Small intestine (tissue), 16 donors: ENCODE measurements around the gene FYB1. TPM values are rescaled to one million over a fixed set of nuclear protein-coding genes. Genes with fewer than 3 reads are reported as not detected.

ENCODE experiments used
- DNase-seq, 2 donors: peaks; one replicate each; pipeline versions ENCODE4 v3.0.0 to v3.0.0-alpha.2; 2013
- FAIRE-seq: peaks from 2 replicates; lab custom pipeline; 2012; peaks lifted over from hg19 to GRCh38; lab: Jason Lieb, UNC
- H3K27ac ChIP-seq, 3 donors: one replicate each; pipeline ENCODE4 v1.5.1; 2013; ENCODE audit warnings: low read length in 2 of 3, mild to moderate bottlenecking in 2 of 3, control low read depth in 1 of 3, inconsistent platforms in 1 of 3, low read depth in 1 of 3, moderate library complexity in 1 of 3
- H3K27me3 ChIP-seq, 3 donors: one replicate each; pipeline ENCODE4 v1.6.1; 2013; ENCODE audit warnings: low read length in 3 of 3, inconsistent platforms in 1 of 3; ENCODE audit not compliant: control insufficient read depth in 3 of 3, insufficient read depth in 3 of 3
- H3K36me3 ChIP-seq, 3 donors: one replicate each; pipeline ENCODE4 v1.6.1; 2013; ENCODE audit warnings: low read length in 3 of 3, inconsistent platforms in 1 of 3, low read depth in 1 of 3, mild to moderate bottlenecking in 1 of 3, moderate library complexity in 1 of 3; ENCODE audit not compliant: control insufficient read depth in 3 of 3, insufficient read depth in 2 of 3
- H3K4me1 ChIP-seq, 3 donors: one replicate each; pipeline ENCODE4 v1.6.1; 2013; ENCODE audit warnings: low read length in 2 of 3, inconsistent platforms in 1 of 3, low read depth in 1 of 3, mild to moderate bottlenecking in 1 of 3, moderate library complexity in 1 of 3; ENCODE audit not compliant: control insufficient read depth in 3 of 3, insufficient read depth in 2 of 3
- H3K4me3 ChIP-seq, 3 donors: one replicate each; pipeline ENCODE4 v1.5.1; 2013; ENCODE audit warnings: low read length in 3 of 3, control low read depth in 1 of 3, inconsistent platforms in 1 of 3, low read depth in 1 of 3, mild to moderate bottlenecking in 1 of 3, moderate library complexity in 1 of 3
- H3K9me3 ChIP-seq, 2 donors: one replicate each; pipeline ENCODE4 v1.6.1; 2013; ENCODE audit warnings: low read depth in 1 of 2, low read length in 1 of 2; ENCODE audit not compliant: control insufficient read depth in 2 of 2, insufficient read depth in 1 of 2
- WGBS, 3 donors: extraction: QIAGEN DNeasy Blood & Tissue Kit; methylation state at CpG; one replicate each; pipeline ENCODE4 v1.1.7; 2013; 5-methylcytosine and 5-hydroxymethylcytosine counted together
- long read RNA-seq, 10 donors: transcript quantifications; one replicate each; lab custom pipeline, GENCODE V29; 2026
- polyA plus RNA-seq, 4 donors: library from polyadenylated mRNA; stranded (reverse) in 3 of 4; unstranded in 1 of 4; fragments of 200-250 nt in 3 of 4; fragments of 120-200 nt in 1 of 4; gene quantifications; one replicate each; pipeline versions ENCODE4 v1.2.1 to v1.2.3, GENCODE V29; 2013
- donor health status: healthy with polysubstance abuse.
- donor health status: control.
- donor health status: control.
- donor health status: Bipolar disorder and iron deficiency.
- donor health status: healthy.

The FYB1 gene
- 10 to 100 TPM in 1 of 4 donors, 1 to 10 TPM in 3; 3.5 to 12.4 (median 4.9) TPM for polyA plus RNA-seq
- long read RNA-seq, donor 1, partial matches to known transcripts: 0 of 2 reads
- long read RNA-seq, donor 1, other reads (novel, unspliced or antisense): 0 of 2 reads
- long read RNA-seq, donor 2: 0 reads
- long read RNA-seq, donor 3, partial matches to known transcripts: 7 of 9 reads
- long read RNA-seq, donor 3, other reads (novel, unspliced or antisense): 0 of 9 reads
- long read RNA-seq, donor 4: 0 reads
- long read RNA-seq, donor 5: 0 reads
- long read RNA-seq, donor 6, partial matches to known transcripts: 0 of 1 reads
- long read RNA-seq, donor 6, other reads (novel, unspliced or antisense): 0 of 1 reads
- long read RNA-seq, donor 7: 0 reads
- long read RNA-seq, donor 8: 0 reads
- long read RNA-seq, donor 9, partial matches to known transcripts: 0 of 1 reads
- long read RNA-seq, donor 9, other reads (novel, unspliced or antisense): 0 of 1 reads
- long read RNA-seq, donor 10, partial matches to known transcripts: 0 of 1 reads
- long read RNA-seq, donor 10, other reads (novel, unspliced or antisense): 0 of 1 reads

GRCh38 chr5:39219437-39219836 lies at the start of gene FYB1:
Gene FYB1, minus strand, starts transcription at chr5:39219563. Its CDS starts 16,603 bp downstream, at chr5:39202960.
- no peaks in the 10 kb centered on the region for H3K9me3 ChIP-seq
- DNase-seq: no peak
- peak within 1 kb of the TSS in 1 of 3 donors; percentile 18 for H3K27ac ChIP-seq
- FAIRE-seq: no peak
- H3K36me3 ChIP-seq: no peaks in the 10 kb centered on the region
- 79 to 91% (median 90%) methylated on average over 4 of the region's 4 CpGs for WGBS, 3 donors
- H3K4me1 ChIP-seq: peaks cover 0 to 8% (median 0%) of the 10 kb centered on the region in 3 donors
- no peaks in the 10 kb centered on the region for H3K27me3 ChIP-seq
- no peak within 1 kb of the TSS for H3K4me3 ChIP-seq

- no peak overlapping the region for H3K4me3 ChIP-seq
- H3K27ac ChIP-seq: no peak overlapping the region
- H3K9me3 ChIP-seq: no peaks in the 10 kb centered on the region
- H3K36me3 ChIP-seq: no peaks in the 10 kb centered on the region
- 84 to 89% (median 88%) methylated on average over 2 of the region's 2 CpGs for WGBS, 3 donors
- no peak for DNase-seq
- no peaks in the 10 kb centered on the region for H3K27me3 ChIP-seq
- FAIRE-seq: no peak
- no peaks in the 10 kb centered on the region for H3K4me1 ChIP-seq
Observed at GRCh38 chr5:39267186-39267585, 47.8 kb upstream of the FYB1 start.

- 0% methylated on average over 2 of the region's 2 CpGs for WGBS, 3 donors
- H3K27me3 ChIP-seq: no peaks in the 10 kb centered on the region
- FAIRE-seq (no peak), DNase-seq (no peak)
- no peak overlapping the region for H3K27ac ChIP-seq
- no peaks in the 10 kb centered on the region for H3K4me1 ChIP-seq
- no peak overlapping the region for H3K4me3 ChIP-seq
- H3K9me3 ChIP-seq: no peaks in the 10 kb centered on the region
- no peaks in the 10 kb centered on the region for H3K36me3 ChIP-seq
Observed at GRCh38 chr5:39266442-39266841, 47.1 kb upstream of the FYB1 start.

- Histone ChIP-seq H3K4me3 (no peak overlapping the region), H3K4me1 (no peaks in the 10 kb centered on the region), H3K27me3 (no peaks in the 10 kb centered on the region), H3K27ac (no peak overlapping the region), H3K36me3 (no peaks in the 10 kb centered on the region), H3K9me3 (no peaks in the 10 kb centered on the region)
- no peak for FAIRE-seq
- no peak for DNase-seq
- 69 to 85% (median 79%) methylated on average over 1 of the region's 1 CpG for WGBS, 3 donors
Observed at GRCh38 chr5:39264528-39264927, 45.2 kb upstream of the FYB1 start.

GRCh38 chr5:39262981-39263380 lies 43.6 kb upstream of the FYB1 start:
- H3K4me3 ChIP-seq: no peak overlapping the region
- no peak for DNase-seq
- no peak overlapping the region for H3K27ac ChIP-seq
- no peaks in the 10 kb centered on the region for H3K36me3 ChIP-seq
- no peaks in the 10 kb centered on the region for H3K27me3 ChIP-seq
- 84 to 89% (median 86%) methylated on average over 2 of the region's 2 CpGs for WGBS, 3 donors
- FAIRE-seq: no peak
- H3K4me1 ChIP-seq: peaks cover 0 to under 1% (median 0%) of the 10 kb centered on the region in 3 donors
- no peaks in the 10 kb centered on the region for H3K9me3 ChIP-seq

GRCh38 chr5:39260095-39260494 lies 40.7 kb upstream of the FYB1 start:
- no peaks in the 10 kb centered on the region for H3K27me3 ChIP-seq
- H3K4me1 ChIP-seq: peaks cover 0 to 5% (median 4%) of the 10 kb centered on the region in 3 donors
- no peaks in the 10 kb centered on the region for H3K9me3 ChIP-seq
- no peak overlapping the region for H3K27ac ChIP-seq
- no peak overlapping the region for H3K4me3 ChIP-seq
- no peaks in the 10 kb centered on the region for H3K36me3 ChIP-seq
- FAIRE-seq (no peak), DNase-seq (no peak)

- Histone ChIP-seq H3K36me3 (no peaks in the 10 kb centered on the region), H3K27ac (peak overlapping the region in 1 of 3 donors; percentile 31), H3K9me3 (no peaks in the 10 kb centered on the region), H3K27me3 (no peaks in the 10 kb centered on the region), H3K4me1 (peaks cover 0 to 5% (median 4%) of the 10 kb centered on the region in 3 donors), H3K4me3 (no peak overlapping the region)
- no peak for FAIRE-seq
- DNase-seq: no peak
- WGBS, 3 donors: 68 to 91% (median 90%) methylated on average over 3 of the region's 3 CpGs
Observed at GRCh38 chr5:39257554-39257953, 38.2 kb upstream of the FYB1 start.

GRCh38 chr5:39256477-39257235 lies 37.3 kb upstream of the FYB1 start:
- H3K4me3 ChIP-seq: no peak overlapping the region
- WGBS, 3 donors: 2 to 33% (median 15%) methylated on average over 4 of the region's 4 CpGs
- FAIRE-seq (no peak), DNase-seq (peak in 1 of 2 donors; percentile 50)
- no peaks in the 10 kb centered on the region for H3K27me3 ChIP-seq
- H3K4me1 ChIP-seq: peaks cover 0 to 5% (median 4%) of the 10 kb centered on the region in 3 donors
- H3K36me3 ChIP-seq: no peaks in the 10 kb centered on the region
- no peak overlapping the region for H3K27ac ChIP-seq
- H3K9me3 ChIP-seq: no peaks in the 10 kb centered on the region
